ENCODE data around the gene UBIAD1. TPM values are rescaled to one million over a fixed set of nuclear protein-coding genes. Genes with fewer than 3 reads are reported as not detected.

The UBIAD1 gene
- total and polyA plus RNA-seq, 2 of the 13 experiments (the other 11 are each of a cell fraction or from before 2014, with no cell fraction given), result 16.9 to 20.4 TPM

DNA sequence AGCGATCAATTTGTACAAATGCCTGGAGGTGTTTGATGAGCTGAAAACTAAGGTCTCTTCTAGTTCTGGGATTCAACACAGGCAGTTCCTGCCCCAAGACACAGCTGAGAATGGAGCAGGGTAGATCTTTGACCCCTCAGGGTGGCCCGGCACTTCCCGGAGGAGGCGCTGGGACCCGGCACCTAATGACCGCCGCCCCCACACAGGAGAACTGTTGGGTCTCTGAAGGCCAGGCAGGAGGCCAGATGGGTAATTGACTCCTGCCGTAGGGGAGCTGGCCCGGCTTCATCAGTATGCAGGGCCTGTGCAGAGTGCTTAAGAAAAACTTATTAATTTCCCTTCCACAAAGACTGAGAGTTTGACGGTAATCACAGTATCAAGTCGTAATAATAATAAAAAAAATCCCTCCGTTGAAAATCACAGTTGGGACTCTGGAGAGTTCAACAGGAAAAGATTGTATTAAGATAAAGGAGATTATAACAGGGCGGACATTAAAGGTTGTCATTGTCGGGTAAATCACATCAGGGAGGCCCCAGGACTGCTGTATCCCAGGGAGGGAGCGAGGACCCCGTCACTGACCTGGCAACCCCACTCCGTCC is 51.7 kb downstream of the UBIAD1 start (continued):
- TF ChIP-seq, protein P1, sequence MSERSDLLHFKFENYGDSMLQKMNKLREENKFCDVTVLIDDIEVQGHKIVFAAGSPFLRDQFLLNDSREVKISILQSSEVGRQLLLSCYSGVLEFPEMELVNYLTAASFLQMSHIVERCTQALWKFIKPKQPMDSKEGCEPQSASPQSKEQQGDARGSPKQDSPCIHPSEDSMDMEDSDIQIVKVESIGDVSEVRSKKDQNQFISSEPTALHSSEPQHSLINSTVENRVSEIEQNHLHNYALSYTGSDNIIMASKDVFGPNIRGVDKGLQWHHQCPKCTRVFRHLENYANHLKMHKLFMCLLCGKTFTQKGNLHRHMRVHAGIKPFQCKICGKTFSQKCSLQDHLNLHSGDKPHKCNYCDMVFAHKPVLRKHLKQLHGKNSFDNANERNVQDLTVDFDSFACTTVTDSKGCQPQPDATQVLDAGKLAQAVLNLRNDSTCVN (CRISPR knock-in tag; IDR thresholded peaks at IDR 0.05; ENCODE audit: borderline replicate concordance), result no peak
- TF ChIP-seq NR2F2 (IDR thresholded peaks at IDR 0.05; ENCODE audit: borderline replicate concordance, low read depth) (no peak), ZNF747 (CRISPR knock-in tag; IDR thresholded peaks at IDR 0.05; ENCODE audit: borderline replicate concordance) (no peak), U2AF2 (IDR thresholded peaks at IDR 0.05; ENCODE audit: low read depth, low read length) (no peak), RXRB (CRISPR knock-in tag; IDR thresholded peaks at IDR 0.05; ENCODE audit: borderline replicate concordance) (no peak), ZNF264 (CRISPR knock-in tag; IDR thresholded peaks at IDR 0.05) (no peak), PRPF4 (IDR thresholded peaks at IDR 0.05; ENCODE audit: low read depth, low read length, poor library complexity, severe bottlenecking) (no peak)

DNA sequence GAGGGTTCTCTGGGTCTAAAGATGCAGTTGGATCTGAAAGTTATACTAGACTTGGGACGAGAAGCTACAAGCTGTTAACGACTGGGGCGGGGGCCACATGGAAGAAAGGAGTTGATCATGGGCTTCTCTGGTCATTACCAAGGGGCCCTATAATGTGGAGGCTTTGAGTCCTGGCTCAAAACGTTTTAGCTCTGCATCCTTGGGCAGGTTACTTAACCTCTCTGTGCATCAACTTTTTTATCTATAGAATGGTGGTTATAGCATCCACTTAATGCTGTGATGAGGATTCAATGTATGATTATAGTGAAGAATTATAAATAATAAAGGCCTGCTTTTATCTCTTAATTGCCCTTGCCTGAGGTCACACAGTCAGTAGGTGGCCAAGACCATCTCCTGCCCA is 53.1 kb downstream of the UBIAD1 start:
- Histone ChIP-seq H3K27me3 (ENCODE audit: control insufficient read depth in 1 of 2, insufficient read depth in 2 of 2, low read length in 2 of 2) (peaks cover 5 to 39% of the 10 kb centered on the region in 2 experiments; a peak in 4 of 5 replicates), H3K79me2 (ENCODE audit: insufficient read depth, low read length) (no peaks in the 10 kb centered on the region), H3K4me1 (ENCODE audit: insufficient read depth, low read length) (no peaks in the 10 kb centered on the region), H3K36me3 (replicated peaks in 1 of 2; ENCODE audit: control insufficient read depth in 1 of 2, insufficient read depth in 2 of 2, low read length in 2 of 2) (no peaks in the 10 kb centered on the region), H4K20me1 (ENCODE audit: insufficient read depth, low read length) (no peaks in the 10 kb centered on the region), H3K27ac (ENCODE audit: extremely low read length, insufficient read depth, low read length) (no peak overlapping the region), H3K4me2 (ENCODE audit: low read depth, low read length) (no peak overlapping the region), H3K4me3 (replicated peaks in 1 of 3; ENCODE audit: insufficient read depth in 1 of 3, low read depth in 2 of 3, low read length in 3 of 3) (no peak overlapping the region), H2AFZ (ENCODE audit: low read length) (no peak overlapping the region), H3K9me3 (ENCODE audit: low read length) (no peaks in the 10 kb centered on the region), H3K9ac (ENCODE audit: insufficient read depth, low read depth, low read length) (no peak overlapping the region)
- no TSS peak for BruUV-seq (replicated peaks)
- intact Hi-C loops (cut with micrococcal nuclease; ENCODE audit: unreplicated experiment), result no loop called here
- ATAC-seq, result no peak
- CTCF ChIA-PET (ENCODE audit: low intra/inter-chr PET ratio, low total read pairs), result no interaction called here
- FAIRE-seq, result no peak
- 73% methylated on average over 4 of the region's 4 CpGs for WGBS (ENCODE audit: low lambda C conversion rate)
- POLR2A ChIA-PET, result no interaction called here
- in situ Hi-C loops (cut with HindIII; ENCODE audit: extremely low pct_ligation_motif_present, low pct_unique_long_range_greater_than_20kb), result no loop called here
- DNase-seq (ENCODE audit: low spot score), result no peak
- TF ChIP-seq SAFB2 (CRISPR knock-in tag; IDR thresholded peaks at IDR 0.05; ENCODE audit: borderline replicate concordance, low read depth), result no peak
- no peak for TF ChIP-seq ZNF451 (CRISPR knock-in tag; IDR thresholded peaks at IDR 0.05)
- no peak for TF ChIP-seq NCOA1 (CRISPR knock-in tag; IDR thresholded peaks at IDR 0.05)
- no peak for TF ChIP-seq ZNF557 (CRISPR knock-in tag; IDR thresholded peaks at IDR 0.05)
- TF ChIP-seq, protein P2, sequence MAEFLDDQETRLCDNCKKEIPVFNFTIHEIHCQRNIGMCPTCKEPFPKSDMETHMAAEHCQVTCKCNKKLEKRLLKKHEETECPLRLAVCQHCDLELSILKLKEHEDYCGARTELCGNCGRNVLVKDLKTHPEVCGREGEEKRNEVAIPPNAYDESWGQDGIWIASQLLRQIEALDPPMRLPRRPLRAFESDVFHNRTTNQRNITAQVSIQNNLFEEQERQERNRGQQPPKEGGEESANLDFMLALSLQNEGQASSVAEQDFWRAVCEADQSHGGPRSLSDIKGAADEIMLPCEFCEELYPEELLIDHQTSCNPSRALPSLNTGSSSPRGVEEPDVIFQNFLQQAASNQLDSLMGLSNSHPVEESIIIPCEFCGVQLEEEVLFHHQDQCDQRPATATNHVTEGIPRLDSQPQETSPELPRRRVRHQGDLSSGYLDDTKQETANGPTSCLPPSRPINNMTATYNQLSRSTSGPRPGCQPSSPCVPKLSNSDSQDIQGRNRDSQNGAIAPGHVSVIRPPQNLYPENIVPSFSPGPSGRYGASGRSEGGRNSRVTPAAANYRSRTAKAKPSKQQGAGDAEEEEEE (CRISPR knock-in tag; IDR thresholded peaks at IDR 0.05; ENCODE audit: borderline replicate concordance), result no peak
- no peak for TF ChIP-seq ZNF530 (CRISPR knock-in tag; IDR thresholded peaks at IDR 0.05; ENCODE audit: low read depth)
- TF ChIP-seq KDM4B (CRISPR knock-in tag; IDR thresholded peaks at IDR 0.05), result no peak
- TF ChIP-seq, protein P3, sequence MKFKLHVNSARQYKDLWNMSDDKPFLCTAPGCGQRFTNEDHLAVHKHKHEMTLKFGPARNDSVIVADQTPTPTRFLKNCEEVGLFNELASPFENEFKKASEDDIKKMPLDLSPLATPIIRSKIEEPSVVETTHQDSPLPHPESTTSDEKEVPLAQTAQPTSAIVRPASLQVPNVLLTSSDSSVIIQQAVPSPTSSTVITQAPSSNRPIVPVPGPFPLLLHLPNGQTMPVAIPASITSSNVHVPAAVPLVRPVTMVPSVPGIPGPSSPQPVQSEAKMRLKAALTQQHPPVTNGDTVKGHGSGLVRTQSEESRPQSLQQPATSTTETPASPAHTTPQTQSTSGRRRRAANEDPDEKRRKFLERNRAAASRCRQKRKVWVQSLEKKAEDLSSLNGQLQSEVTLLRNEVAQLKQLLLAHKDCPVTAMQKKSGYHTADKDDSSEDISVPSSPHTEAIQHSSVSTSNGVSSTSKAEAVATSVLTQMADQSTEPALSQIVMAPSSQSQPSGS (CRISPR knock-in tag; IDR thresholded peaks at IDR 0.05), result no peak
- TF ChIP-seq KDM6A (CRISPR knock-in tag; IDR thresholded peaks at IDR 0.05; ENCODE audit: low read depth), result no peak
- no peak for TF ChIP-seq EHMT2 (IDR thresholded peaks at IDR 0.05; ENCODE audit: borderline replicate concordance, low read depth, low read length)
- TF ChIP-seq ERF (CRISPR knock-in tag; IDR thresholded peaks at IDR 0.05), result no peak
- TF ChIP-seq NR3C1 (CRISPR knock-in tag; IDR thresholded peaks at IDR 0.05), result no peak
- no peak for TF ChIP-seq ZC3H13 (CRISPR knock-in tag; IDR thresholded peaks at IDR 0.05)
- no peak for TF ChIP-seq RFX5 (IDR thresholded peaks at IDR 0.05; ENCODE audit: low read depth, low read length)

Measured in HepG2 (cell line).